Chondrocyte (in vitro differentiated cells): ENCODE measurements around the gene PDGFRA. TPM values are rescaled to one million over a fixed set of nuclear protein-coding genes. Genes with fewer than 3 reads are reported as not detected.
A peak's percentile ranks its signal among the peaks of the same experiment; 100 is the strongest.

Experiments
- DNase-seq: peaks from one replicate; pipeline ENCODE4 v3.0.0; 2021; ENCODE audit warnings: mixed read lengths, low spot score
- H3K27ac Mint-ChIP-seq: one replicate; pipeline ENCODE4 v1.8.0; 2021; ENCODE audit warnings: mild to moderate bottlenecking, moderate library complexity, mixed read lengths; ENCODE audit not compliant: unreplicated experiment
- H3K27me3 Mint-ChIP-seq: 2 replicates; pipeline ENCODE4 v1.8.0; 2021; ENCODE audit warnings: low read depth, mixed read lengths
- H3K36me3 Mint-ChIP-seq: 2 replicates; pipeline ENCODE4 v1.8.0; 2021; ENCODE audit warnings: low read depth, mixed read lengths
- H3K4me1 Mint-ChIP-seq: 2 replicates; pipeline ENCODE4 v1.8.0; 2021; ENCODE audit warnings: low read depth, mild to moderate bottlenecking, mixed read lengths
- H3K4me3 Mint-ChIP-seq: one replicate; pipeline ENCODE4 v1.8.0; 2021; ENCODE audit warnings: mild to moderate bottlenecking, moderate library complexity, mixed read lengths; ENCODE audit not compliant: unreplicated experiment
- H3K9me3 Mint-ChIP-seq: 2 replicates; pipeline ENCODE4 v1.8.0; 2021; ENCODE audit warnings: low read depth, mixed read lengths
- total RNA-seq: library from RNA; stranded (reverse); gene quantifications from 3 replicates; pipeline ENCODE4 v1.2.1, GENCODE V29; 2021
- TF ChIP-seq, protein P1 (sequence below): fragments of 200-600 bp; sonication (generic); IDR thresholded peaks from 2 replicates; pipeline ENCODE4 v1.5.0; 2021; ENCODE audit warnings: antibody characterized with exemption, mild to moderate bottlenecking, moderate library complexity

Gene PDGFRA
- total RNA-seq, 1 donor from 2014 or later: 62.7 TPM

DNA sequence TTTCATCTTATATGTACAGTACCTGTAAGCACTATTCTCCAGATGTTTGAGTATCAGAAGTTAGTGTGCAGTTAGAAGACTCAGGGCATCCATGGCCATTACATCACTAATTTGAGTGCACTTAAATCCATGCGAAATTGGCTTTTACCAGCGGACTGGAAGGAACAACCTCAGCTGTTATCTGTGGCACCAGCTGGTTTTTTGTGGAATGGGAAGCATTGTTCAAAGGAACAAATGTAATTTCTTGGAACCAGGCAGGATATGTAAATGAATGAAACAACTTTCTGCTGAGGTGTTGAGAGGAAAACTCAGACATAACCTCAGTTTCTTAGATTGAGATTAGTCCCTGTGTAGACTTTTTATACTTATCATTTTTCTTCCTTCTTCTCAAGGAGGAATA is 60.2 kb downstream of the PDGFRA start:
- no peak for DNase-seq

DNA sequence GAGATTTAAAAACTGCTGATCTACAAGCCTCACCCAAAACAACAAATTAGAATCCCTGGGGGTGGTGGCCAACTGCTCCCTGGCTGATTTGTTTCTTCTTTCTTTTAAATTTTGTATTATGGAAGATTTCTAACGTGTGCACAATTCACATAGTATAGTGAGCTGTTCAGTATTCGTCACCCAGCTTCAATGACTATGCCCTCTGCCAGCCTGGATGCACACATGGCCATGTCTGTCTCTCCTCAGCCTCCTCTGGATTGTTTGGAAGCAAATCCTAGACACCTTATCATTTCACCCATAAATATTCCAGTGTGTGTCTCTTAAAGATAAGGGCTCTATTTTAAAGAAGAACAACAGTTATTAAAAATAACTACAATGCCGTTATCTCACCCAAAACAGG is 61.9 kb downstream of the PDGFRA start:
- Mint-ChIP-seq H3K4me1 (peaks cover 7% of the 10 kb centered on the region), H3K27me3 (no peaks in the 10 kb centered on the region), H3K36me3 (peaks cover 54% of the 10 kb centered on the region), H3K9me3 (no peaks in the 10 kb centered on the region), H3K27ac (no peak overlapping the region), H3K4me3 (no peak overlapping the region)
- no peak for DNase-seq
- TF ChIP-seq, protein P1, sequence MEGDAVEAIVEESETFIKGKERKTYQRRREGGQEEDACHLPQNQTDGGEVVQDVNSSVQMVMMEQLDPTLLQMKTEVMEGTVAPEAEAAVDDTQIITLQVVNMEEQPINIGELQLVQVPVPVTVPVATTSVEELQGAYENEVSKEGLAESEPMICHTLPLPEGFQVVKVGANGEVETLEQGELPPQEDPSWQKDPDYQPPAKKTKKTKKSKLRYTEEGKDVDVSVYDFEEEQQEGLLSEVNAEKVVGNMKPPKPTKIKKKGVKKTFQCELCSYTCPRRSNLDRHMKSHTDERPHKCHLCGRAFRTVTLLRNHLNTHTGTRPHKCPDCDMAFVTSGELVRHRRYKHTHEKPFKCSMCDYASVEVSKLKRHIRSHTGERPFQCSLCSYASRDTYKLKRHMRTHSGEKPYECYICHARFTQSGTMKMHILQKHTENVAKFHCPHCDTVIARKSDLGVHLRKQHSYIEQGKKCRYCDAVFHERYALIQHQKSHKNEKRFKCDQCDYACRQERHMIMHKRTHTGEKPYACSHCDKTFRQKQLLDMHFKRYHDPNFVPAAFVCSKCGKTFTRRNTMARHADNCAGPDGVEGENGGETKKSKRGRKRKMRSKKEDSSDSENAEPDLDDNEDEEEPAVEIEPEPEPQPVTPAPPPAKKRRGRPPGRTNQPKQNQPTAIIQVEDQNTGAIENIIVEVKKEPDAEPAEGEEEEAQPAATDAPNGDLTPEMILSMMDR: no peak

More for the DNA sequence above, 60.2 kb downstream of the PDGFRA start:
- H3K9me3 Mint-ChIP-seq: no peaks in the 10 kb centered on the region
- no peak overlapping the region for H3K4me3 Mint-ChIP-seq
- H3K36me3 Mint-ChIP-seq: peaks cover 56% of the 10 kb centered on the region
- no peaks in the 10 kb centered on the region for H3K27me3 Mint-ChIP-seq
- TF ChIP-seq, protein P1: no peak
- H3K4me1 Mint-ChIP-seq: no peaks in the 10 kb centered on the region
- H3K27ac Mint-ChIP-seq: no peak overlapping the region

DNA sequence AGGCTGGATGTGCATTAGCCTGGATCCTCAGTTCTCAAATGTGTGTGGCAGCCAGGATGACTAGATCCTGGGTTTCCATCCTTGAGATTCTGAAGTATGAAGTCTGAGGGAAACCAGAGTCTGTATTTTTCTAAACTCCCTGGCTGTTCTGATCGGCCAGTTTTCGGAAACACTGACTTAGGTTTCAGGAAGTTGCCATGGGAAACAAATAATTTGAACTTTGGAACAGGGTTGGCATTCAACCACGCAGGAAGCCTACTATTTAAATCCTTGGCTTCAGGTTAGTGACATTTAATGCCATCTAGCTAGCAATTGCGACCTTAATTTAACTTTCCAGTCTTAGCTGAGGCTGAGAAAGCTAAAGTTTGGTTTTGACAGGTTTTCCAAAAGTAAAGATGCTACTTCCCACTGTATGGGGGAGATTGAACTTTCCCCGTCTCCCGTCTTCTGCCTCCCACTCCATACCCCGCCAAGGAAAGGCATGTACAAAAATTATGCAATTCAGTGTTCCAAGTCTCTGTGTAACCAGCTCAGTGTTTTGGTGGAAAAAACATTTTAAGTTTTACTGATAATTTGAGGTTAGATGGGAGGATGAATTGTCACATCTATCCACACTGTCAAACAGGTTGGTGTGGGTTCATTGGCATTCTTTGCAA is 67.6 kb downstream of the PDGFRA start:
- peaks cover 27% of the 10 kb centered on the region for H3K36me3 Mint-ChIP-seq
- peaks cover 24% of the 10 kb centered on the region for H3K4me1 Mint-ChIP-seq
- peaks cover 8% of the 10 kb centered on the region for H3K9me3 Mint-ChIP-seq
- TF ChIP-seq, protein P1: no peak
- no peaks in the 10 kb centered on the region for H3K27me3 Mint-ChIP-seq
- no peak for DNase-seq
- peak overlapping the region; percentile 49 for H3K27ac Mint-ChIP-seq
- H3K4me3 Mint-ChIP-seq: no peak overlapping the region

DNA sequence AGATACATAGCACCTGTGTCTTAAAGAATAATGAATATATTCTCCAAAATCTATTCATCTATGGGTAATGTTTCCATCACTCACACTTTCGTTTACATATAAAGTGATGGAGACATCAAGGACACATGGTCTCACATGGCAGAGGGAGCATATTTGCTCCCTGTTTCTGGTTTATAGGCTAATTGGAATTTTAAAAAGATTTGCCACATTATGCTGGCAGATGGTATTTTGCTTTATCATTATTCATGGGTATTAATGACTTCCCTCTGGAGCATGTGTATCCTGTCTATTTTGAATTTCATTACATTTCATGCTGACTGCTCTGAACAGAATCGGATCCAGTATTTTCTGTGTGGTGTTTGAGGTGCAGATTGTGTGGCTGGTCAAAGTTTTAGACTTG is 79.0 kb downstream of the PDGFRA start:
- H3K27ac Mint-ChIP-seq: no peak overlapping the region
- TF ChIP-seq, protein P1: no peak
- DNase-seq: no peak
- peaks cover 17% of the 10 kb centered on the region for H3K27me3 Mint-ChIP-seq
- H3K4me1 Mint-ChIP-seq: no peaks in the 10 kb centered on the region
- no peak overlapping the region for H3K4me3 Mint-ChIP-seq
- peaks cover 10% of the 10 kb centered on the region for H3K36me3 Mint-ChIP-seq
- peaks cover 30% of the 10 kb centered on the region for H3K9me3 Mint-ChIP-seq

DNA sequence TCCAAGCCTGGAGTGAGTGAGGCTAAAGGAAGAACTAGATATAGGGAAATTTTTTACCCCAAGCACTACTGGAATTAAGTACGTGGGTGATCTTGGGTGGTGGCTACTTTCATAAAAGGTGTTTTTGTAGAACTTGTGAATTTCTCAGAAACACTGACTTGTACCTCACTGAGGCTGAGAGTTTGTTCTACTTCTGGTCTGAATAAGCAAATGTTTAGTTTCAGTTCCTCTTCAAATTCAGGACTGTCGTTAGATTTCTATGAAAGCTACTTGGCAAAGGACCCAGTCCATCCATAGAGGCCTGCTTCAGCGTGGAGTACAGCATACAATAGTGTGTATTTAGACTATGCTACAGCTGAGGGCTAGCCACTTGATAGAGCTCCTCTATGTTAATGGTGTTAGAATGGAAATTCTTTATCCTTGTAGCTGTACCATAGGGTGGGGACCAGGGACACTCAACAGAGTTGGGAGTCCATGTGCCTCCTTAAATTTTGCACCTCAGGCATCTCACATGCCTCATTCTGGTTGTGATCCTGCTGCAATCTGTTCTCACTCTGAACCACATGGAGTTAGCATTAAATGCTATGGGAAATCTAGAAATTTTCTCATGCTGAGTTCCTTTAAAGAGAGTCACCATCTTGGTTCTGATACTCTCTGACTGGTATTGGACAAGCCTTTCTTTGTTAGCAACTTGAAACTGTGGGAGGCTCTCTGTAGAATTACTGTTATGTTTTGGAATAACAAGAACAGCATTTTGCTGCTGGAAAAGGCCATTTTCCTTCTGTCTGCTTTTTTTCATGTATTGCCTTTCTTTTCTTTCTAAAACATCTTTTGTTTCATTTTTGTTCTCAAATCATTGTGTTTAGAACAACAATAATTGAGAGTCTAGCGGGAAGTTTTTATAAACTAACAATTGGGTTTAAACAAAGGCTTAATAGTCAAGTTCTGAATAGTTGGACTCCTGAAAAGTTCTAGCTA is 86.8 kb downstream of the PDGFRA start:
- Mint-ChIP-seq H3K4me1 (peaks cover 3% of the 10 kb centered on the region), H3K27ac (no peak overlapping the region), H3K9me3 (no peaks in the 10 kb centered on the region), H3K36me3 (no peaks in the 10 kb centered on the region), H3K4me3 (no peak overlapping the region), H3K27me3 (peaks cover 6% of the 10 kb centered on the region)
- DNase-seq: no peak
- TF ChIP-seq, protein P1: no peak
